ENCODE measurements around the gene ST8SIA1.

The ST8SIA1 gene

DNA sequence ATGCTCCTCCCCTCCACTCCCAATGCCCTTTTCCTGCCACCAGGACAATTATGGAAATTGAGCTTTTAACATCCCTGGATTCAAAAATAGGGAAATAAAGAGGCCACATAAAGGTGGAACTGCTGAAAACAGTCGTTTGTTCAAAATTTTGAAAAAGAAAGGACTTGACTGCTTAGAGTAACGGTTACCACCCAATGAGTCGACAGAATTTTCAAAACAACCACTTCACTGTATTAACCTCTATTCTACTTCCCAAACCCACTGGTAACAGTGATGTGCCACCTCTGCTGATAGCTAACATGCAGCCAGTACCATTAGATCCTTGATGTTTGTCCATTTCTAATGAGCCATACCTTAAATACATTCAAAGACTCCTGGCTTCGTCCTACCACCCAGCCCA is 4.9 kb downstream of the ST8SIA1 start:
- DNase-seq: no peak

DNA sequence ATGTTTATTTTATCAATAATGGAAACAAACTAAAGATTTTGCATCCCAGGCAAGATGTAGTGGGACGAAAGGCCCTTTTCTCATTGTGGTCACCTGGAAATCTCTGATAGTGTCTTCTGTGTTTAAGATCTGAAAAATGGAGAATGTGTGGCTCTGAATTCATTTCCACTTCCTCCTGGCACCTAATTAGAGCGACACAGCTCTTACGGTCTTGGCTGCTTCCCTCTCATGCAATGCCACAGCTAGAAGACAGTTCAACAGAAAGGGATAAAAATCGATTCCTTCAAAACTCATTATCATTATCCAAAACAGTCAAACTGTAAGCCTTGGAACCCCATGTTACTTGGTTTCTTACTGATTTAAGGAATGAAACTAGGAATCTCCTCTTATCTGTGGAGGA is 9.3 kb downstream of the ST8SIA1 start:
- no peak for DNase-seq

DNA sequence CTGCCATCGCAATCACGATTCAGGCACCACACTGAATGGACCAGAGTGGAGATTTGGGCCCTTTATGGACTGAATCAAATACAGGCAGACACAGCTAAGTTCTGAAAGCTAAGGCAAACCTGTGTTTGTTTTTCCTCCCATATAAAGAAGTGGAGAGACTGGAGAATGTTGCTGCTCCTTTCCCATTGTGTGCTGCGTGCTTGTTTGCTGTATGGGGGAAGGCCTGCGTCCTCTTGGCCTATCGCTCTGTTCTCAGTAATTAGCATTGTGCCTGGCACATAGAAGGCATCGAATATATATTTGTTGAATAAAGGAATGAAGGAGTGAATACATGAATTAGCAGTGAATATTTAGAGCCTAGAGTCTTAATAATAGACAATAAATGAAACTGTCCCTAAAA is 12.4 kb downstream of the ST8SIA1 start:
- no peak for DNase-seq

DNA sequence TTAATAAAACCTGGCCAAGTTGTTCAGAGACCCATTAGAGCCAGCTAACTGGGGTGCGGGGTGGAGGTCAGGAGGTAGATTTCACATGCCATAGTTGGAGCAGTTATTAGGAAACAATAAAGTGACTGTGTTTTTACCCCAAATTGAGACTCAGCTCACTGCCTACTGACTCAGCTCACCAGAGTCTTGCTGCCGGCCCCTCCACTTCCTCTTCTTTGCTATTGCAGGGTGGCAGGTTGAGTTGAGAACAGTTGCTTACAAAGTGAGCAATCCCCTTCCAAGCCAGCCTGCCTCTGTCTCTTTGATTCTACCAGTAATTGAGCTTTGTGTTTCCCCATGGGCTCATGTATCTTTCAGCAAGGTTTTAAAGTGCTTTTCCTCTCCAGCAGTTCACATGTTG is 12.9 kb downstream of the ST8SIA1 start:
- DNase-seq: peak; percentile 2

DNA sequence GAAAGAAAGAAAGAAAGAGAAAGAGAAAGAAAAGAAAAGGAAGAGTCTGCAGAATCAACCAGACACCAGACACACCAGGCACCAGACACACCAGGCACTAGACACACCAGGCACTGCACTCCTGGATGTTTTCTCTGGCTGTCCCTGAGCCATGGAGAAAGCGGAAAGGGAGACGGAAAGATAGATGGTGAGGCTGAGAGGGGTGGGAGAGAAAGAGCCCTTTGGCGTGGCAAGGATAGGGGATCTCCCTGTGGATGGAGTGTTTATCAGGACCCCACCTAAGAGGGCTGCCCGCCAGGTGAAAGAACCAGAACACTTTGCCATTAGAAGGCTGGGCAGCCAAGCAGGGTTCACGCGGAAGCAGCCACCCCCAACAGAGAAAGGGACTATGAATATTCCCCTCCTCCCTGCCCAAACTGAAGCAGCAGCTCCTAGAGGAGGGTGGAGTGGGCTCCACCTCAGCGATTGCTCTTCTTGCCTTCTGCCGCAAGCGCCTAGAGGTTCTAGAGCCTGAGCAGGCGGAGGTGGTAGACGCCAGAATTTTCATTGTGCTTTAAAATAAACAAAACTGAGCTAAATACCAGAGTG is 13.4 kb downstream of the ST8SIA1 start:
- DNase-seq: no peak

DNA sequence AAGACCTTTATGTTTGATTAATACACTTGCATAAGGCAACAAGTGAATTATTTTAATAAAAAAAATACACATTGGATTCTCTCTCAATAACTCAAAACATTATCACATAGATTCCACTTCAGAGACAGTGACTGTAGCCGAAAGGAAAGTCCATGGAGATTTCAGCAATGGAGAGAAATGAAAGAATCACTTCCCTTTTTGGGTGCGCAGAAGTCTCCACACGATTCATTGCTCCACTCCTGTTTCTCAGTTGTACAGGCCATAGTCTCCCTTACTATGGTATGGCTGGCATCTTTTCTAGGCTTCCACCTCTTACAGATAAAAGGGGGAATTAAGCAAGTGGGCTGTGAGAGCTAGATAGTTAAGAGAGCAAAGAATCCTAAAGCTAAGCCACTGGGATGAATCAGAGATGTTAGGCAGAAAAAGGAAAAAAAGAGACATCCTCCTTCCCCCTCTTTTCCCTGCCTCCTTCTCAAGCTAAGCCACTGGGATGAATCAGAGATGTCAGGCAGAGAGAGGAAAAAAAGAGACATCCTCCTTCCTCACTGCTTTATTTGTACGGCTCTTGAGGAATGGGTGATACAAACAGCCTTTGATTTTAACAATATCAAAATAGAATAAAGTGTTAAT is 16.3 kb downstream of the ST8SIA1 start:
- no peak for DNase-seq

DNA sequence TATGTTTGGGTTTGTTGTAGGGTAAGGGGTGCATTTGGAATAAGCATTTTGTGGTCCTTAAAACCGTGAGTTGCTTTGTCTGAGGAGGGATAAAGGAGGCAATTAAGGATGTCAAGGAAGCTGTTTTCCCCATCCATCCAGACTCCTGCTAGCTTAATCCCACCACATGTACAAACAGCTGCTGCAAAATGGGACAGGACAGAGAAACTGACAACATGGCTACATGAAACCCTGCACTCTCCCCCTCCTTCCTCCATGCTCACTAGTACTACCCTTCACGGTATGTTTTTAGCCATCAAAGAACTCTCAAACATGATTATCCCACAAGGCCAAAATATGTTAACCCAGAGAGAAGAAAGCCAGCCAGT is 20.6 kb downstream of the ST8SIA1 start:
- DNase-seq: no peak

DNA sequence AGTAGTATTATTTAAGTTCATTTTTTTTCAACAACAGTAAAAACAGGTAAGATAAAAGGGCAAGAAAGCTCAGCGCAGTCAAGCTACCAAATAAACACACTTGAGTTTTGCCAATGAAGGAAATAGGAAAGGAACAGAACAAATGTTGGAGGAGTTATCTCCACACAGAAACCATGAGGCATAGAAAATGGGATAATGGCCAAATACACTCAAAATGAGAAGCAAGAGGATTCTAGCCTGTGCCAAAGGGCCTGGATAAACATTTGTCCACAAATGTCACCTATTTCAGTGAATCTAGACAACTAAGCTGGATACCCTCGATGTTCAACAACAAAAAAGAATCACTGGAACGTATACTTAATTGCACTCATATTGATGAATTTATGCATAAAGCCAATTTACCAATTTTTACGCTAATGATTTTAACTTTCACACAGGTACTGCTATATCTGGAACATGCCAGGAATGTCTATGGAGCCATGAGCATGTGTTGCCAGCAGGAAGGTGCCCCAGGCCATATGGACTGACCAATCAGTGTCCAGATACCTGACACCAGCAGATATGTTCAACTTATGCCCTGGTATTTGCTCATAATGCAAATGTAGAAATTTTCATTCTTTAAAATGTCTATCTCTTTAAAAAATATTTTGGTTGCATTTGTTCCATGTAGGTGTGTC is 21.1 kb downstream of the ST8SIA1 start:
- no peak for DNase-seq

DNA sequence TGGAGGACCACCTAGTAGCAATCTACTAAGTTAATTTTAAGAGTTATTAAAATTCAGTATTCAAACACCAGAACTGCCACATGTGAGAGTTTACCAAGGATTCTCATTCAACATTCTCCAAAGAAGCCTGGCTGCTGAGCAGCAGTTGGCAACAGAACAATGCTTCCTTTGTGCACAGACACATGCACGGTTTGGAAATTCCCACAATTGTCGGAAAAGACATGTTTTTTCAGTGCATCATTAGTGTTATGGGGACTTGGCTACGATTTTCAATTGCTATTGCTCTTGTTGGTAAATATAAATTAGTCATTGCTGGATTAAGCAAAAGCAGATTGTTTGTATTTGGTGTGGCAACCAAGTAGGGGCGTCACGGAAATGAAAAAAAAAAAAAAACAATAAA is 22.2 kb downstream of the ST8SIA1 start:
- no peak for DNase-seq

DNA sequence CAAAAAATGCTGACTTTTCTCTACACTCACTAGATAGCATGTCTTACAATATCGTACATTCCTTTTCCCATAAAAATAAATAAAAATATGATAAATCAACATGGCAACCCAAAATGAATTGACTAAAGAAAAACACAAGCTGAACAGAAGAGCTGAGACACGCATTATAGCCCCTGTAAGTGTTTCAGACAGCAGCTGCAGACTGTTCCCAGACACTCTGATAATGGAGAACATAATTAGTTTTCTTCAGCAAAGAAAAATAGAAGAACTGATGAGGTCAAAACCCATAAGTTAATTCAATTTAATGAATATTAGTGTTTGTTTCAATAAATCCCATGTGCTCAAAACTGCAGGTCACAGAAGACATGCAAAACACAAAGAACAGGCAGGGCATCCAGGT is 23.8 kb downstream of the ST8SIA1 start:
- no peak for DNase-seq

DNA sequence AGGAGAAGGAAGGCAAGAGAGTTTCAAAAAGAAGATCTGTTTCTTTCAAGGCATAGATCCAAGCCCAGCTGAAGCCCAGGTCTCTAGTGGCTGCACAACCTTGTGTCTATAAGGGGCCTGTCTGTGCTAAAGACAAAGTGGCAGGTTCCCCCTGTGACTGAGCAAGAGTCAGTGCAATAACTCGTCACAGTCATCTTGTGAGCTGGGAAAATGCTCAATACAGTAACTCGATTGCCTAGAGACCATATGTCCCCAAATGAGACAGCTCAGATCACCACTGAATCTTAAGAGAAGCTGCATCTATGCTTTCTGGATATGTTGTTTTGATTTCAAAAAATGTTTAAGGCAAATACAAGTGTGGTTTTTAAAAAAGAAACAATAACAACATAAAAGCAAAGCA is 24.2 kb downstream of the ST8SIA1 start:
- DNase-seq: no peak

DNA sequence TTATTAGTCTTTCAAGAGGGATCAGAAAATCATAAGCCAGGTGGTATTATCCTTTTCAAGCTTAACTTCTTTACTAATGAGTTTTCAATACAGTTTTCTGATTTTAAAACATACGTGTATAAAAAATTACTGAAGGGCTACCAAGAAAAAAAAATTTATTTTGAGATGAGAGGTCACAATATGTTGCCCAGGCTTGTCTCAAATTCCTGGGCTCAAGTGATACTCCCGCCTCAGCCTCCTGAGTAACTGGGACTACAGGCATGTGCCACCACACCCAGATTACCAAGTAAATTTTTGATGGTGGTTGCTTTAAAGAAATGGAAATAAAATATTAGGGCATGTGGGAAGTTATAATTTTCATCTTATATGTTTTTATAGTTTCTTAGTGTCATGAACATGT is 26.7 kb downstream of the ST8SIA1 start:
- DNase-seq: no peak

DNA sequence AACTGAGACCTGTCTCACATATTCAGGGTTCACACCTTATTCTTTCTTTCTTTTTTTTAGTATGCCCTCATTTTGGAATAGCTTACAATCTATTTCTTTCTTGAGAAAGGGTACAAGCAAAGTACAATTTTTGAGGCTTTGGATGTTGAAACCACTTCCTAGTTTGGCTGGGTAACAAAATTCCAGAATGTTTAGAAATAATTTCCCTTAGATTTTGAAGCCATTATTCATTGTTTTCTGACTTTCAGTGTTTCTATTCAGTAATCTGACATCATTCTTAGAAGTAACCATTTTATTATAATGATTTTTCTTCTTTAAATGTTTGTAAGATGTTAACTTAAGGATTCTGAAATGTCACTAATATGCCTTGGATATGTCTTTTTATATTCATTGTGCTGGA is 28.2 kb downstream of the ST8SIA1 start:
- no peak for DNase-seq

DNA sequence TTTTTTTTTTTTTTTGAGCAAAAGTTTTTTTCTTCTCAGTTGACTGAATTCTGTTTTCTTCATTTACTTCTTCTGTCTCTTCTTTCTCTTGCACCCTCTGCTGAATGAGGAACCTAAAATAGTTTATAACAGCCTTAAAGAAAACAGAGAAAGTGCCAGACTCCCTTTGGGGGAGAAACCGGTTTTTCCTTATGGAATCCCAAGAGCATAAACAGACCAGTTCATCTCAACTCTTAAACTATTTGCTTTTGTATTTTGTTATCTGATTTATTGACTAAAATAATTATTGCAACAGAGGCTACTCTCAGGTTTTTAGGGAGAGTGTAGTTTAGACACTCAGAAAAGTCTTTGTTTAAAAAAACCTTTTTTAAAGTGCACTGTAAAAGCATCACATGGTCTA is 30.2 kb downstream of the ST8SIA1 start:
- no peak for DNase-seq

DNA sequence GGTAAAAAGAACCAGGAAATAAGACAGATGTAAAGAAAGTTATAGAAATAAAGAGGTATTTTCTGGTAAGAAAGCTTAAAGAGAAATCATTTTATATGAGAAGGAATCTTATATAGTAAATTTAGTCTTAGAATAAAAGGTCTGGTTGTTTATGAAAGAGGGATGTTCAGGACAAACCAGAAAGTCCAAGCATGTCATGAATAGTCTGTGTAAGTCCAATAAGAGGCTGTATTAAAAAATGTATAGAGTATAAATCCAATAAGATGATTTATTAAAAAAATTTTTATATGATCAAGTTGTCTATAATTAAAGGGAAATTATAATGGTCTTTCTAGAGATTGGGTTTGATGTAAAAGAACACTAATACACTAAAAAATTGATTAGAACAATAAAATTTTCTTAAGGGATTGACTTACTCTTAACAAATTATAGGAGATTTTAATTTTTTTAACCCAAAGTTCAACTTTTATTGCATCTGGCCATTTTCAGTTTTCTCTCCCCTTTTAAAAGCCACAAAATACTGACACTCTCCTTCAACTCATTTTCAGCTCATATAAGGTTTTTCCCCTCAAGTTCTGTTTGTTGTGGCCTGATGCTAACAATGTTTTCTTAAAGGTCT is 35.1 kb downstream of the ST8SIA1 start:
- DNase-seq: no peak

DNA sequence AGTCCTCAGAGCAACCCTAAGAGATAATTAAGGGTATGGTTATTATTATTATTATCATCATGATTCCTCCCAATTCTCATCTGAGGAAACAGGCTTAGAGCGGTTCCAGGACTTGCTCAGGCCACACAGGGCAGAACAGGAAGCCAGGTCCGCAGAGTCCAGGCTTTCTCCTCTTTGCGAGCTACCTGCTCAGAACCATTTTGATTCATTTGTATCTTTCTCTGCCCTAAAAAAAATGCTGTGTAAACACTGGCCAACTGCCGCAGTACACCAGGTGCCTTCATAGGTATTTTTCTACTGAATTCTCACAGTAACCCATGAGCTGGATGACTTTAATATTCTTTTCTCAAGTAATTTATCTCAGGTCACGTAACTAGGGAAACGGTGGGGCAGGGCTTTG is 45.3 kb downstream of the ST8SIA1 start:
- no peak for DNase-seq

DNA sequence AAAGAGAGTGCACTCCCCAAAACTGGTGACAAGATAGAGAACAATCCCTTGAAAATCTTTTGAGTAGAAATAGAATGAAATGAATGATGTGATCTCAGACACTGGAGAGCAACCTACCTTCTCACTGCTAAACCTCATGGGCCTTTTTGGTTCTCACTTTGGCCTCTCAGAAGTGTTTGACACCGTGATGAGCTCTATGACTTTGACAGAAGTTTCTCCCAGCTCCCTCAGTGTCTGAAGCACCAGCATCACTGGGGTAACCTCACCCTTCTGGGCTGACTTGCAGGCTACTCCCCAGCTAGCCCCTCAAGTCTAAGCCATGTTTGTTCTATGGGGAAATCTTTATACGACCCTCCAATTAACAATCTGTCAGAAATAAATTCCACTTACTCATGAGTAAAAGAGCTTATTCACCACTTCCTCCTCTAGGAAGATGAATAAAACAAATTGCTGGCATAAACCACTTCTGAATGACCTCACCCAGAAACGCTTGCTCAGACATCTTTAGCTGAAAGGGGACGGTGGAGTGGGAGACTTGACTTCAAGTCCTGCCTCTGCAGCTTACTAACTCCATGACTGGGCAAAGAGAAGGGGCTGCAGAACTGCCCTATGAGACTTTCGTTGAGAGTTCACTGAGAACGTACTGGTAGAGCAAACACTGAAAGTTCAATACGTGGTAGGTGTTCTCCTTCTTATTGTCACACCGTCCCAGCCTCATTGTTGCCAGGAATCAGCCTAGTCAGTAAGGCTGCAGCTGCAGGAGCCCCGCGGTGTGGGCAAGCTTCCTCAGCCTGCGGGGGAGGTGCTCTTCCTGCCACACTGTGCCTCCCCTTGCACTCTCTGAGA is 46.5 kb downstream of the ST8SIA1 start:
- DNase-seq: no peak

DNA sequence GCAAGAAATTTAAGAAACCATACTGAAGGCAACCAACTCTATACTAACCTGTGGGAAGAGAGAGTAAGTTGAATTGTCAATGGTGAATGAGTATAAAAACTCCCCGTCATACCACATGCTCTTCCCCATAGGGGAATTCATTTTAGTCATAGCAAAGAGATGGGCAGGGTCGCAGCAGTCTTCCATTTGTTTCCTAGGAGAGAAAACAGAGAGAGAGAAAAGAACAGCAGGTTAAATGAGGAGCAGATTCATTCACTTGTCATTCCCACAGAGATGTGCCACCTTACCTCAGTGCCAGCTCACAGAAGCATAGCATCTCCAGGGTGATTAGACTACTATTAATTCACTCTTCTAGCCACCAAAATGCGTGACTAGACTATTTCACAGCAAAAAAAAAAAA is 47.4 kb downstream of the ST8SIA1 start:
- DNase-seq: no peak

DNA sequence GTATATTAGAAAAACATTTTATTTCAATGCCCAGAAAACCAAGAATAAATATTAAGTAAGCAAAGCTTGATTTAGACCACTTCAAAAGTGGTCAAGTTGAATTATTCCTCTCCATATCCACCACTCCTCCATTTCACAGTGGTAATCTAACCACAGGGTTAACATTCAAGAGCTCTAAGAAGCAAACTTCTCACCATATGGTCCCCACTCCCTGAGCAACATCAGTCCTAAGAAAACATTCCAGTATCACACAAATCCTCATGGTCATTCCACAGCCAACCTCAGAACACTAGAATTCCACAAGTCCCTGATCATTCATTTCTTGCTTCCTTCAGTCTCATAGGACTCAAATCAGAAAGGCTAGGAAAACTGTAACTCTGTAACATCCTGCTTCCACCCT is 47.9 kb downstream of the ST8SIA1 start:
- no peak for DNase-seq

DNA sequence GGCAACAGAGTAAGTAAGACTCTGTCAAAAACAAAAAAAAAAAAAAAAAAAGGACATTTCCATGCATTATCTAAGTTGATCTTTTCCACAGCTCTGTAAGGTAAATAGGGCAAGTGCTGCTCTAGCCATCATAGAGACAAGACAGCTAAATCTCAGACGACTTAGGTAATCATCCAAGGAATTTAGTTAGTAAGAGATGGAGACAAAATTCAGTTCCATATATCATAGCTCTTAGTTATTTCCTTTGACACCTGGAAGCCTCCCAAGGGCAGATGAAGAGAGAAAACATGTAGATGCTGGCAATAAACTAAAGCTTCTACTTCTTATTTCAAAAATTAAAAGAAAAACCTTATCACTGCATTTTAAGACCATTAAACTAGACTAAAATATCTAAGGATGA is 48.7 kb downstream of the ST8SIA1 start:
- DNase-seq: no peak

DNA sequence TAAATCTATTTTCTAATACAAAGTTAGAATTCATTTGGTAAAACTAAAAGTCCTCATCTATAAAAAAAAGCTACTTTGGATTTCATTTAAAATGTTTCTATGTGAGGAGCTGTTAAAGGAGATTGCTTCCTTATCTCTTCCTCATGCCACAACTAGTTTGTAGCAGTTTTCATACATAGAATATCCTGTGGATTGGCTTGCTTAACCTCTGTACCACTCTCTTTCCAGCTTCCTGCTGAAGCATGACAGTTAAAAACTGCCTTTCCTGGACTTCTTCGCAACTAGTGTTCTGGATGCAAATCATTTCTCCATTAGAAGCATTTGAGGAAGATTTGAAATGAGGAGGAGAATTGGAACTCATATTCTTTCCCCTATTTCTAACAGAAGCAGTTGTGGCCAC is 49.6 kb downstream of the ST8SIA1 start:
- no peak for DNase-seq

DNA sequence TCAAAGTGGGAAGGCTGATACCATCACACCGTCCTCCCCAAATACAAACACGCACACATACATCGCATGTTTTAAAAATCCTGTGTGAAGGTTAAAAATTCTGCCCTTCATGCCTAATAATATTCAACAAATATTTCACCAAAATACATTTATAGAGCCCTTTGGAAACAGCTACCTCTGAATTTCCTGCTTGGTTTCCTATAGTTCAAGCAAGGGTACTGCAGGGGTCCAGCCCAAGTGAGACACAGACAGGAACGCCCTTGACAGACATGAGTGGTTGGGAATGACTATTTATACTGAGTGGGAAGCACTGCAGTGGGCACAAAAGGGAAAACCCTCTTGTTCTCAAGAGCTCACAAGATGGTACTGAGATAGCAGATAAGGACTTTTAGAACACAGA is 51.0 kb downstream of the ST8SIA1 start:
- no peak for DNase-seq

DNA sequence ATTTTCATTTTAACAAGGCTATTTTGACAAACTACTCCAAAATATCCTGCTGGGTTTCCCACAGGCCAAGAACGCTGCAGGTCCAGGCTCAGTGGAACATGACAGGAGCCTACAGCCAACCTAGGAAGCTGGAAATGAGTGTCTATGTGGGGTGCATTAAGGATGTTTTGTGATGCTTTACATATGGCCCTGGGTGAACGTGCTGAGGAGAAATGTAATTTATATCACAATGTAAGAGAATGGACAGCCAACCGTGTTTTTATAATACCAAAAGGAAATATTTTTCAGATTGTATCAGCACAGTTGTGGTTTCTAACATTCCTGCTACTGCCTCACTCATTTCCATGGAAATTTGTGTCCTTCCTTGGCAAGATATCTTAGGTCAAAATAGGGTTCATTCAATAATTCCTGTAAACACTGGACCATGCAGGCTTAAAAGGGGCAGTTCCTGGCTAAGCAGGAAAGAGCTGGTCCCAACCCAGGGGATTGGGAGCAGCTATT is 51.5 kb downstream of the ST8SIA1 start:
- no peak for DNase-seq

Data from KG1 (cell line).